Middle frontal gyrus (tissue), 1 donor: Measurements from ENCODE around the gene RAPGEF4.

Source experiments
- DNase-seq: peaks from one replicate; pipeline ENCODE4 v3.0.0-alpha.2; 2015; ENCODE audit warnings: low spot score; ENCODE audit errors: extremely low spot score

Gene RAPGEF4

GRCh38 chr2:172930871-172931255 lies 195.2 kb downstream of the RAPGEF4 start:
- no peak for DNase-seq

- no peak for DNase-seq
These were observed 195.7 kb downstream of the RAPGEF4 start for GRCh38 chr2:172931256-172931894.

GRCh38 chr2:172931918-172932520 lies 196.4 kb downstream of the RAPGEF4 start:
- peak; percentile 37 for DNase-seq

- no peak for DNase-seq
These were observed 202.5 kb downstream of the RAPGEF4 start for GRCh38 chr2:172937884-172938712.

- no peak for DNase-seq
These were observed 203.2 kb downstream of the RAPGEF4 start for GRCh38 chr2:172938713-172939375.

GRCh38 chr2:172943539-172943938 lies 207.9 kb downstream of the RAPGEF4 start:
- DNase-seq: no peak

GRCh38 chr2:172944022-172944793 lies 208.6 kb downstream of the RAPGEF4 start:
- peak; percentile 33 for DNase-seq

GRCh38 chr2:172944794-172945509 lies 209.3 kb downstream of the RAPGEF4 start:
- DNase-seq: no peak

- no peak for DNase-seq
These were observed 209.8 kb downstream of the RAPGEF4 start for GRCh38 chr2:172945510-172945850.

- no peak for DNase-seq
These were observed 212.0 kb downstream of the RAPGEF4 start for GRCh38 chr2:172947461-172948153.

GRCh38 chr2:172949522-172949921 lies 213.9 kb downstream of the RAPGEF4 start:
- no peak for DNase-seq

GRCh38 chr2:172950565-172950964 lies 214.9 kb downstream of the RAPGEF4 start:
- DNase-seq: no peak

- DNase-seq: no peak
These were observed 215.9 kb downstream of the RAPGEF4 start for GRCh38 chr2:172951554-172951953.

GRCh38 chr2:172953411-172953810 lies 217.8 kb downstream of the RAPGEF4 start:
- no peak for DNase-seq

GRCh38 chr2:172953970-172954852 lies 218.6 kb downstream of the RAPGEF4 start:
- no peak for DNase-seq

GRCh38 chr2:172955587-172955986 lies 219.9 kb downstream of the RAPGEF4 start:
- DNase-seq: no peak

- DNase-seq: no peak
These were observed 222.1 kb downstream of the RAPGEF4 start for GRCh38 chr2:172957734-172958133.

GRCh38 chr2:172962082-172962481 lies 226.4 kb downstream of the RAPGEF4 start:
- DNase-seq: no peak

GRCh38 chr2:172962824-172963223 lies 227.2 kb downstream of the RAPGEF4 start:
- DNase-seq: no peak
